ENCODE results near the gene ATP6V1B1.

The ATP6V1B1 gene

DNA sequence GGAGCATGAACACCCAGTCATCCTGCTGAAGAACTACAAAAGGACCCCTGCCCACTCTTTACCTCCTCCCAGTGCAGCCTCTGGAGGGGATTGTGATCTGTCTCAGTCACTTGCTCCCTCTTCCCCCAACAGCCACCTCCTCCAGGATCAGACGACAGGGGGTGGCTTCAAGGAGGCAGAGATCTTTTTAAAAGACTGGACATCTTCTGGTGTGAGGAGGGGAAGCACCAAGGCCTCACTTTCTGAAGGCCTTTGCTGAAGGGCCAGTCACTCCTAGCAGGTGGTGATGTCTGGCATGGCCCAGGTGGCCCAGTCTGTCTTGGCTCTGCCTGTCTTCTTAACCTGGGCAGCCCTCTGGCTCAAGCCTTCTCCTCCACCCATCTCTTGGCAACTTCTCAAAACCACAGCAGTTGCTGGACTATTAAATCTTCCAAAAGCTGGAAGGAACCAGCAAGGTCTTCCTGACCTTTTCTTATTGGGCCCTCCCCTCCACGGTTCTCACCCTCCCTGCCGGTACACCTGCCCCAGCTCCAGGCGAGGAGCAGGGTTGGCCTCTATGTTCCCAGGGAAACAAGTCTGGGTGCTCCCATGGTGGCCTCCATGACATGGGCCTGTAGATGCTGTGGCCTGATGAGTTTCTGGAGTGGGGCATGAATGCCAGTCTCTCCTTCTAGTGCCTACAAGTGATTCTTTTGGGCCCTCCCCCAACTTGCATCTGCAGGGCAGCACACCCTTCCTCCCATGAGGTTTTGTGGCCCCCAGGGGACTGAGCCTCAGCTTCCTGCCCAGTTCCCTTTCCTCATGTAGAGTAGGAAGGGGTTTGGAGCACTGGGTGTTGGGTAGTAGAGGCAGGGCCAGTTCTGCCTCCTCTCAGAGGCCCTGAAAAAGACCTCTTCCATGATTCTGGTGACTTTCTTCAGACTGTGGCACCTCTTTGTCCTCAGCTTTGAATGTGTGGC is 5.0 kb upstream of the ATP6V1B1 start:
- DNase-seq, result no peak

- DNase-seq, result no peak
Measured at GRCh38 chr2:70931376-70932000, 4.2 kb upstream of the ATP6V1B1 start.

DNA sequence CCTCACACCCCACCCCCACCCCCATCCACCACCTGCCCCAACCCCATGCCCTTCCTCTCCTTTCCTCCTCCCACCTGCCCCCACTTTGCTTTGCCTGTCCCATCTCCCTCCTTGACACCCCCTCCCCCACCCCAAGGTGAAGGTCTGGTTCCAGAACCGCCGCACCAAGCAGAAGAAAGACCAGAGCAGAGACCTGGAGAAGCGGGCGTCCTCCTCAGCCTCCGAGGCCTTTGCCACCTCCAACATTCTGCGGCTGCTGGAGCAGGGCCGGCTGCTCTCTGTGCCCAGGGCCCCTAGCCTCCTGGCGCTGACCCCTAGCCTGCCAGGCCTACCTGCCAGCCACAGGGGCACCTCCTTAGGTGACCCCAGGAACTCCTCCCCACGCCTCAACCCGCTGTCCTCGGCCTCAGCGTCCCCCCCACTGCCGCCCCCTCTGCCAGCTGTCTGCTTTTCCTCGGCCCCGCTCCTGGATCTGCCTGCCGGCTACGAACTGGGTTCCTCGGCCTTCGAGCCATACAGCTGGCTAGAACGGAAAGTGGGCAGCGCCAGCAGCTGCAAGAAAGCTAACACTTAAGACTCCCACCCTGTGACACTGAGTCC is 3.0 kb upstream of the ATP6V1B1 start:
- no peak for DNase-seq

- DNase-seq, result no peak
Measured at GRCh38 chr2:70934981-70935380, 719 bp upstream of the ATP6V1B1 start.

DNA sequence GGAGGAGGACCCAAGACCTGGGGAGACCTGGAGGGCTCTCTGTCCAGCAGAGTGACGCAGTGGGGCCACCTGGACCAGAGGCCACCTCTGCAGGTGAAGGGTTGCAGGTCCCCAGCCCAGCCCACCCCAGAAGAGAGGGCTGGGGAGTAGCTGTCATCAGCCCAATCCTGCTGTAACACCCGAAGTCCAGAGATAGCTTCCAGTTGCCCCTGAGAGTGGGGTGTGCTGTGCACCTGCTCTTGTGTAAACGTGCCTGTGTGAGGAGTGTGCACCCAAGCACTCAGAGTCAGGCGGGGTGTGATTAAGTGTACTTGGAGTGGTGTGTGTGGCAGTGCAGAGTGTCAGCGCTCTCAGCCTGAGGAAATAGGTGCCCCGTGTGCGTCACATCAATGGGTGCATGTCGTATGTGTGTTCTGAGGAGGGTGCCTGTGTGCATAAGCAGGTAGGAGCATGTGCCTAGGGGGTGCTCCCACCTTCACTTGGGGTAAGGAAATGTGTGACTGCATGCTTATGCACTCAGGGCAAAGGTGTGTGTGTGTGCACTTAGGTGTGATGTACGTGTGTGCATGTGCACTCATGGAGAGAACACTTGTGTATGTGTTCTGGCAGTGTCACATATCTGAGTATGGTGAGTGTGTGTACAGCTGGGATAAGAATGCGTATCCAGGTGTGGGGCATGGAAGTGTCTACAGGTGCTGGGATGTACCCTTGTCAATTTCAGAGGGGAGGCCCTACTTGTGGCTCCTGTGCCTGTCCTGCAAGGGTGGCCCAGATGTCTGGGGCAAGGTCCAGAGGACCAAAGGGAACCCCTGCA is 672 bp downstream of the ATP6V1B1 start:
- no peak for DNase-seq

- no peak for DNase-seq
Measured at GRCh38 chr2:70936979-70937811, 1.5 kb downstream of the ATP6V1B1 start.

GRCh38 chr2:70937866-70938585 is 2.3 kb downstream of the ATP6V1B1 start:
- DNase-seq, result no peak

- no peak for DNase-seq
Measured at GRCh38 chr2:70938586-70938950, 2.9 kb downstream of the ATP6V1B1 start.

GRCh38 chr2:70939001-70939838 is 3.5 kb downstream of the ATP6V1B1 start:
- no peak for DNase-seq

GRCh38 chr2:70939839-70940580 is 4.3 kb downstream of the ATP6V1B1 start:
- DNase-seq, result no peak

- no peak for DNase-seq
Measured at GRCh38 chr2:70941186-70941585, 5.5 kb downstream of the ATP6V1B1 start.

- no peak for DNase-seq
Measured at GRCh38 chr2:70941701-70942100, 6.0 kb downstream of the ATP6V1B1 start.

DNA sequence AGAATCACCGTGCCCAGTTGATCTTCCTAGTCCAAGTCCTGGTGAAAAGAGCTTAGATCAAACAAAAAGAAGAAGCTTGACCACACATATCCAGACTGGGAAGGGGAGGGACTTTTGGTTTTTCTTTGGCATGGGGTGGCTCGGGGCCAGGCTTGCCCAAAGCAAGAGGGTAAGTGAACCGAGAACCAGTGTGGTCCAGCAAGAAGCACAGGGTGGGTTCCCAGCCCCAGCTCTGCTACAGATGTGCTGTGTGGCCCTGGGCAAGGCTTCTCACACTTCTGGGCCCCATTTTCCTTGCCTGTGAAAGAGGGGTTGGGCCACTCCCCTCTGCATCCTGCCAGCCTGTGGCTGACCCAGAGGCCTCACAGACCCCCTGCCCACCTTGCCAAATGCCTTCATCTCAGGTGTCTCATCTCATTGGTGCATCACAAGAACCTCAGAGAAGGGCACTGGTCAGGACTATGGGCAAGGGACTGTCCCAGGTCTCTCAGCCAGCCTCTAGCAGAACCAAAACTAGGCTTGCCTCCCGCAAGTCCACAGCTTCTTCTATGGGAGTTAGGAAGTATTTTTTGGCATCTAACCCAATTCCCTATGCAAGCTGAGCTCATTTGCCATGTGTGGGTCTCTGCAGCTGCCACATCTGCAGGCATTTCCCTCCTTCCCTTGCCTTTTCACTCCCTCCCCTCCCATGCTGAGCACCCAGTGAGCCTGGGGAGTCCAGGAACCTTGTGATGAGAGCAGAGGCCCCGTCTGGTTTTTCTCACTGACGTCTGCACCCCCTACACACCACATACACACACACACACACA is 6.9 kb downstream of the ATP6V1B1 start:
- no peak for DNase-seq

DNA sequence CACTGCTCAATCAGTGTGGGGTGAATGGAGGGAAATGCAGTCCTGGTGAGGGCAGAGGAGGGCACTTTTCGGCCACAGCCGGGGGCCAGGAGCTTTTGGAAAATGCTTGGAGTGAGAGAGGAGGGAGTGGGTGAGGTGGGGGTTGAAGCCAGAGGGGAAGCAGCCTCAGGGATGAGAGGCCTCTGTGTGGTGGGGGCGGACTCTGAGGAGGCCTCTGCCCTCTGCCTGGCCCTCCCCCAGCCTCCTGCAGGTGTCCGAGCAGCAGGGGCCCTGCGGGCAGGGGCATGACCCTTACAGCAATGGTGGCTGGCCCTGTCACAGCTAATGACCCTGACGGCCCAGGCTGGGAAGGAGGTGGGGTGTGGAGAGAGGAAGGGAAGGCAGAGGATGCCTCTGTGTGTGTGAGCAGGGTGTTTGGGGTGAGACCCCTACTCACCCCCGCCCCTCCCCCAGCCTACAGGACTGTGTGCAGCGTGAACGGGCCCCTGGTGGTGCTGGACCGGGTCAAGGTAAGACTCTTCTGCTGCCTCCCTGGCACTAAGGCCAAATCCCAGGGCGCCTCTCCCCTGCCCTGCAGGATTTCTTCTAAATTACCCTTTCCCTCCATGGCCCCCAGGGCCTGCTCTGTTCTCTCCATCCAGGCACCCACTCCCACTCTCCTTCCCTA is 7.6 kb downstream of the ATP6V1B1 start:
- no peak for DNase-seq

- DNase-seq, result no peak
Measured at GRCh38 chr2:70944111-70944690, 8.5 kb downstream of the ATP6V1B1 start.

- no peak for DNase-seq
Measured at GRCh38 chr2:70946832-70947442, 11.2 kb downstream of the ATP6V1B1 start.

GRCh38 chr2:70947556-70948184 is 12.0 kb downstream of the ATP6V1B1 start:
- DNase-seq, result no peak

All from NCI-H2081 treated with DMSO at 0.1 percent for 48 hours (cell line).